Duodenal mucosa (tissue), 2 donors: Measurements from ENCODE around the gene CCR8.
"Not testable (repeated sequence)": the region's sequence is repeated elsewhere in the genome, so short reads cannot be mapped to it uniquely, and the experiment has no call there.

Experiments used
- H3K27ac ChIP-seq: one replicate; pipeline ENCODE4 v1.7.0; 2013; ENCODE audit warnings: low read depth, low read length
- H3K27me3 ChIP-seq, 2 donors: one replicate each; pipeline ENCODE4 v1.7.0; 2013; ENCODE audit warnings: low read length in 2 of 2, control low read depth in 1 of 2; ENCODE audit not compliant: insufficient read depth in 2 of 2, control insufficient read depth in 1 of 2
- H3K36me3 ChIP-seq, 2 donors: one replicate each; pipeline ENCODE4 v1.7.0; 2013; ENCODE audit warnings: low read length in 2 of 2, control low read depth in 1 of 2; ENCODE audit not compliant: insufficient read depth in 2 of 2, control insufficient read depth in 1 of 2
- H3K4me1 ChIP-seq, 2 donors: one replicate each; pipeline ENCODE4 v1.7.0; 2013; ENCODE audit warnings: low read length in 2 of 2, control low read depth in 1 of 2; ENCODE audit not compliant: insufficient read depth in 2 of 2, control insufficient read depth in 1 of 2
- H3K4me3 ChIP-seq, 2 donors: one replicate each; pipeline ENCODE4 v1.7.0; 2013; ENCODE audit warnings: low read length in 2 of 2, low read depth in 1 of 2
- H3K9ac ChIP-seq, 2 donors: one replicate each; pipeline ENCODE4 v1.7.0; 2013; ENCODE audit warnings: low read length in 2 of 2, low read depth in 1 of 2
- H3K9me3 ChIP-seq, 2 donors: one replicate each; pipeline ENCODE4 v1.7.0; 2013; ENCODE audit warnings: low read length in 2 of 2, control low read depth in 1 of 2; ENCODE audit not compliant: control insufficient read depth in 1 of 2

The CCR8 gene

GRCh38 chr3:39315420-39315819 is 14.1 kb upstream of the CCR8 start:
- H3K27ac ChIP-seq = no peak overlapping the region
- H3K4me1 ChIP-seq = peaks cover 0 to 6% of the 10 kb centered on the region in 2 donors
- no peak overlapping the region for H3K9ac ChIP-seq
- H3K27me3 ChIP-seq = no peaks in the 10 kb centered on the region
- no peaks in the 10 kb centered on the region for H3K36me3 ChIP-seq
- H3K9me3 ChIP-seq = peaks cover 5 to 9% of the 10 kb centered on the region in 2 donors
- no peak overlapping the region for H3K4me3 ChIP-seq

GRCh38 chr3:39317571-39318169 is 11.8 kb upstream of the CCR8 start:
- Histone ChIP-seq H3K27ac (no peak overlapping the region), H3K27me3 (no peaks in the 10 kb centered on the region), H3K9me3 (peaks cover 5 to 9% of the 10 kb centered on the region in 2 donors), H3K9ac (no peak overlapping the region), H3K36me3 (no peaks in the 10 kb centered on the region), H3K4me3 (no peak overlapping the region), H3K4me1 (peaks cover 0 to 6% of the 10 kb centered on the region in 2 donors)

GRCh38 chr3:39318301-39318700 is 11.2 kb upstream of the CCR8 start:
- Histone ChIP-seq H3K27me3 (no peaks in the 10 kb centered on the region), H3K4me3 (no peak overlapping the region), H3K36me3 (no peaks in the 10 kb centered on the region), H3K9me3 (peaks cover 5 to 9% of the 10 kb centered on the region in 2 donors), H3K9ac (no peak overlapping the region), H3K4me1 (peaks cover 0 to 6% of the 10 kb centered on the region in 2 donors), H3K27ac (no peak overlapping the region)

- no peaks in the 10 kb centered on the region for H3K36me3 ChIP-seq
- peaks cover 0 to 6% of the 10 kb centered on the region in 2 donors for H3K4me1 ChIP-seq
- peaks cover 5 to 9% of the 10 kb centered on the region in 2 donors for H3K9me3 ChIP-seq
- H3K27ac ChIP-seq = no peak overlapping the region
- no peak overlapping the region for H3K4me3 ChIP-seq
- no peak overlapping the region for H3K9ac ChIP-seq
- H3K27me3 ChIP-seq = no peaks in the 10 kb centered on the region
These were observed 10.3 kb upstream of the CCR8 start for GRCh38 chr3:39319249-39319648.

GRCh38 chr3:39321574-39321983 is 7.9 kb upstream of the CCR8 start:
- not testable (repeated sequence) for H3K27ac ChIP-seq, H3K4me3 ChIP-seq, H3K9ac ChIP-seq, H3K4me1 ChIP-seq, H3K36me3 ChIP-seq, H3K9me3 ChIP-seq, H3K27me3 ChIP-seq

- not testable (repeated sequence) for H3K36me3 ChIP-seq, H3K27ac ChIP-seq, H3K4me1 ChIP-seq, H3K4me3 ChIP-seq, H3K9me3 ChIP-seq, H3K27me3 ChIP-seq, H3K9ac ChIP-seq
These were observed 7.2 kb upstream of the CCR8 start for GRCh38 chr3:39322209-39322715.

- peaks cover 0 to 5% of the 10 kb centered on the region in 2 donors for H3K4me1 ChIP-seq
- H3K9me3 ChIP-seq = no peaks in the 10 kb centered on the region
- H3K4me3 ChIP-seq = no peak overlapping the region
- no peaks in the 10 kb centered on the region for H3K27me3 ChIP-seq
- no peak overlapping the region for H3K27ac ChIP-seq
- H3K9ac ChIP-seq = no peak overlapping the region
- no peaks in the 10 kb centered on the region for H3K36me3 ChIP-seq
These were observed 6.6 kb upstream of the CCR8 start for GRCh38 chr3:39322936-39323335.

- no peak overlapping the region for H3K27ac ChIP-seq
- H3K4me3 ChIP-seq = no peak overlapping the region
These were observed 6.0 kb upstream of the CCR8 start for GRCh38 chr3:39323494-39323893.

GRCh38 chr3:39325236-39325635 is 4.3 kb upstream of the CCR8 start:
- Histone ChIP-seq H3K9me3 (no peaks in the 10 kb centered on the region), H3K9ac (no peak overlapping the region), H3K4me3 (no peak overlapping the region), H3K27me3 (no peaks in the 10 kb centered on the region), H3K27ac (no peak overlapping the region), H3K36me3 (no peaks in the 10 kb centered on the region), H3K4me1 (no peaks in the 10 kb centered on the region)

More at GRCh38 chr3:39323494-39323893, 6.0 kb upstream of the CCR8 start:
- Histone ChIP-seq H3K9ac (no peak overlapping the region), H3K27me3 (no peaks in the 10 kb centered on the region), H3K36me3 (no peaks in the 10 kb centered on the region), H3K4me1 (no peaks in the 10 kb centered on the region), H3K9me3 (no peaks in the 10 kb centered on the region)

- Histone ChIP-seq H3K27ac (no peak overlapping the region), H3K9me3 (no peaks in the 10 kb centered on the region), H3K4me1 (no peaks in the 10 kb centered on the region), H3K9ac (no peak overlapping the region), H3K4me3 (no peak overlapping the region), H3K27me3 (no peaks in the 10 kb centered on the region), H3K36me3 (no peaks in the 10 kb centered on the region)
These were observed 2.3 kb upstream of the CCR8 start for GRCh38 chr3:39327053-39327745.
